Breast epithelium (tissue), 3 donors: ENCODE results near the gene AK6.

Source experiments
- POLR2AphosphoS5 ChIP-seq, 3 donors: sonication (generic); formaldehyde crosslinking; IDR thresholded peaks; one replicate each; pipeline ENCODE4 v1.6.1; 2017; ENCODE audit warnings: antibody characterized with exemption in 3 of 3
- TF ChIP-seq, protein P1 (sequence below), 3 donors: fragments of 450-650 bp; IDR thresholded peaks; one replicate each; pipeline ENCODE4 v1.5.1; 2016 to 2017; ENCODE audit warnings: antibody characterized with exemption in 3 of 3, mild to moderate bottlenecking in 3 of 3, moderate library complexity in 3 of 3

DNA sequence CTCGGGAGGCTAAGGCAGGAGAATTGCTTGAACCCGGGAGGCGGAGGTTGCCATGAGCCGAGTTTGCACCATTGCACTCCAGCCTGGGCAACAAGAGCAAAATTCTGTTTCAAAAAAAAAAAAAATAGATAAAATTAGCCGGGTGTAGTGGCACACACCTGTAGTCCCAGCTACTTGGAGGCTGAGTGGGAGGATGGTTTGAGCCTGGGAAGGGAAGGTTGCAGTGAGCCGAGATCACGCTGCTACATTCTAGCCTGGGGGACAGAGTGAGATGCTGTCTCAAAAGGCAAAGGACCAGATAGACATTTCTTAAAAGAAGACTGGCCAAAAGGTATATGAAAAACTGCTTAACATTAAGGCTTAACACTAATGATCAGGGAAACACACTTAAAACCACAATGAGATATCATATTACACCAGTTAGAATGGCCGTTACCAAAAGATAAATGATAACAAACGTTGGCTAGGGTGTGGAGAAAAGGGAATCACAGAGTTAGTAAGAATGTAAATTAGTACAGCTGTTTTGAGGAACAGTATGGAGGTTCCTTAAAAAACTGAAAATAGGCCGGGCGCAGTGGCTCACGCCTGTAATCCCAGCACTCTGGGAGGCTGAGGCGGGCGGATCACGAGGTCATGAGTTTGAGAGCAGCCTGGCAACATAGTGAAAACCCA is 35.5 kb upstream of the AK6 start:
- TF ChIP-seq, protein P1, sequence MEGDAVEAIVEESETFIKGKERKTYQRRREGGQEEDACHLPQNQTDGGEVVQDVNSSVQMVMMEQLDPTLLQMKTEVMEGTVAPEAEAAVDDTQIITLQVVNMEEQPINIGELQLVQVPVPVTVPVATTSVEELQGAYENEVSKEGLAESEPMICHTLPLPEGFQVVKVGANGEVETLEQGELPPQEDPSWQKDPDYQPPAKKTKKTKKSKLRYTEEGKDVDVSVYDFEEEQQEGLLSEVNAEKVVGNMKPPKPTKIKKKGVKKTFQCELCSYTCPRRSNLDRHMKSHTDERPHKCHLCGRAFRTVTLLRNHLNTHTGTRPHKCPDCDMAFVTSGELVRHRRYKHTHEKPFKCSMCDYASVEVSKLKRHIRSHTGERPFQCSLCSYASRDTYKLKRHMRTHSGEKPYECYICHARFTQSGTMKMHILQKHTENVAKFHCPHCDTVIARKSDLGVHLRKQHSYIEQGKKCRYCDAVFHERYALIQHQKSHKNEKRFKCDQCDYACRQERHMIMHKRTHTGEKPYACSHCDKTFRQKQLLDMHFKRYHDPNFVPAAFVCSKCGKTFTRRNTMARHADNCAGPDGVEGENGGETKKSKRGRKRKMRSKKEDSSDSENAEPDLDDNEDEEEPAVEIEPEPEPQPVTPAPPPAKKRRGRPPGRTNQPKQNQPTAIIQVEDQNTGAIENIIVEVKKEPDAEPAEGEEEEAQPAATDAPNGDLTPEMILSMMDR (IDR thresholded peaks at IDR 0.05) = no peak
- TF ChIP-seq POLR2AphosphoS5 (IDR thresholded peaks at IDR 0.05) = no peak
